Stomach smooth muscle (tissue), 2 donors: ENCODE results near the gene SEPTIN6.

Experiments
- H3K27ac ChIP-seq: one replicate; pipeline ENCODE4 v1.7.0; 2013; ENCODE audit warnings: mild to moderate bottlenecking, low read length, inconsistent platforms
- H3K27me3 ChIP-seq, 2 donors: one replicate each; pipeline ENCODE4 v1.7.0; 2013; ENCODE audit warnings: low read length in 2 of 2; ENCODE audit not compliant: insufficient read depth in 2 of 2, control insufficient read depth in 1 of 2
- H3K36me3 ChIP-seq, 2 donors: one replicate each; pipeline ENCODE4 v1.7.0; 2013; ENCODE audit warnings: low read length in 2 of 2; ENCODE audit not compliant: control insufficient read depth in 2 of 2, insufficient read depth in 2 of 2
- H3K4me1 ChIP-seq: one replicate; pipeline ENCODE4 v1.7.0; 2013; ENCODE audit warnings: low read length; ENCODE audit not compliant: control insufficient read depth, insufficient read depth
- H3K4me3 ChIP-seq, 2 donors: one replicate each; pipeline ENCODE4 v1.7.0; 2013; ENCODE audit warnings: low read length in 2 of 2
- H3K9ac ChIP-seq, 2 donors: one replicate each; pipeline ENCODE4 v1.7.0; 2013; ENCODE audit warnings: low read length in 2 of 2, mild to moderate bottlenecking in 1 of 2
- H3K9me3 ChIP-seq, 2 donors: one replicate each; pipeline ENCODE4 v1.7.0; 2013; ENCODE audit warnings: low read length in 2 of 2; ENCODE audit not compliant: control insufficient read depth in 2 of 2
- donor health status: healthy.
- donor health status: Pancreatic carcinoma.

The SEPTIN6 gene

DNA sequence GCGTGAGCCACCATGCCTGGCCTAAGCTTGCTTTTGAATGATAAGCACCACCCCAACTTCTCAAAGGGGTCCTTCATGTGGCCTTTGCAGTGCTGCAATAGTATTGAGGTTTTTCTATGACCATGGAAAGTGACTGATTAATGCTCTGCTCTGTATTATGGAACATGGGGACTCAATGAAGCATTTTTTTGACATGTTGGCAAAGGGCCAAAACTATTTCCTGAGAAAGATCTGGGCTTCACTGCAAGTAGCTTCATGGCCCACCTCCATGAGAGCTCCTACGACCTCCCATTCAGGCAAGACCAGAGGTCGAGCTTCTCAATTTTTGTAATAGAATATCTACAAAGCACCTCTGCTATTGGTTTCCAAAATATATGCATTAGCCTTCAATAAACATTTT, 16.7 kb upstream of the SEPTIN6 start:
- Histone ChIP-seq H3K4me1 (no peaks in the 10 kb centered on the region), H3K9me3 (no peaks in the 10 kb centered on the region), H3K27me3 (no peaks in the 10 kb centered on the region), H3K27ac (no peak overlapping the region), H3K36me3 (no peaks in the 10 kb centered on the region), H3K4me3 (no peak overlapping the region), H3K9ac (no peak overlapping the region)

DNA sequence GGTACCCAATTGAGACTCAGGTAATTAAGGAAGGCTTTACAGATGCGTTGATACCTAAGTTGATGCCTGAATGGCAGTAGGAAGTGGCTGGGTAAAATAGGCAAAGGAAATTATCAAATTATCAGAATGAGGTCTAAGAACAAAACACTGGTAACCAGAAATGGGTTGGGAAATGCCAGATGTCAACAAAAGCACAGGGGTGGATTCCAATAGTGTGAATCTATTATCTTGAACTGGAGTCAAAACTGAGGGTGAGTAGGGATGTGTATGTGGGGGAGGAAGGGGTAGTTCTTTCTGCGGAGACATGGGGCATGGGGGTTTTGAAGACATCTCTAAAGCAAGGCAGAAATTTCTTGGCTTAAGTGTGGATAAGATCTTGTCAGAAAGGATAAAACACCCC, 16.0 kb upstream of the SEPTIN6 start:
- no peak overlapping the region for H3K4me3 ChIP-seq
- no peak overlapping the region for H3K27ac ChIP-seq
- H3K27me3 ChIP-seq = no peaks in the 10 kb centered on the region
- no peak overlapping the region for H3K9ac ChIP-seq
- H3K9me3 ChIP-seq = no peaks in the 10 kb centered on the region
- no peaks in the 10 kb centered on the region for H3K36me3 ChIP-seq
- no peaks in the 10 kb centered on the region for H3K4me1 ChIP-seq

GRCh38 chrX:119706616-119707015, 13.6 kb upstream of the SEPTIN6 start:
- H3K36me3 ChIP-seq = no peaks in the 10 kb centered on the region
- no peak overlapping the region for H3K4me3 ChIP-seq
- H3K4me1 ChIP-seq = no peaks in the 10 kb centered on the region
- no peaks in the 10 kb centered on the region for H3K9me3 ChIP-seq
- no peaks in the 10 kb centered on the region for H3K27me3 ChIP-seq
- no peak overlapping the region for H3K9ac ChIP-seq
- H3K27ac ChIP-seq = no peak overlapping the region

DNA sequence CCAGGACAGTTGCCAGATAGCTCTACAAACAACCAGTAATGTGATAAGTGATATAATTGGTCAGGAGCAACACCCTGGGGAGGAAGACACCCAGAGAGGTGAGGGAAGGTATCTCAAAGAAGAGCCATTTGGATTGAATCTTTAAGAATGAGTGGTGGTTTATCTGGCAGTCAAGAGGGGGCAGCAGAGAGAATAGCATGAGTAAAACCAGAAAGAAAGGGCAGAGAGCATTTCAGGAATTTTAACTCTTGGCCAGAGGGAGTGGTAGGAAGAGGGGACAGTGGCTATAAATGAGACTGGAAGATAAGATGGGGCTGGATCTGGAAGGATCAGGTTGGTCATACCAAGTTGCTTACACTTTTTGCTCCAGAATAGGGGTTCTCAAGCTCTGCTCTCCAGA, 5.9 kb upstream of the SEPTIN6 start:
- Histone ChIP-seq H3K27me3 (no peaks in the 10 kb centered on the region), H3K36me3 (no peaks in the 10 kb centered on the region), H3K4me3 (no peak overlapping the region), H3K4me1 (peaks cover 6% of the 10 kb centered on the region), H3K27ac (no peak overlapping the region), H3K9me3 (no peaks in the 10 kb centered on the region), H3K9ac (no peak overlapping the region)

DNA sequence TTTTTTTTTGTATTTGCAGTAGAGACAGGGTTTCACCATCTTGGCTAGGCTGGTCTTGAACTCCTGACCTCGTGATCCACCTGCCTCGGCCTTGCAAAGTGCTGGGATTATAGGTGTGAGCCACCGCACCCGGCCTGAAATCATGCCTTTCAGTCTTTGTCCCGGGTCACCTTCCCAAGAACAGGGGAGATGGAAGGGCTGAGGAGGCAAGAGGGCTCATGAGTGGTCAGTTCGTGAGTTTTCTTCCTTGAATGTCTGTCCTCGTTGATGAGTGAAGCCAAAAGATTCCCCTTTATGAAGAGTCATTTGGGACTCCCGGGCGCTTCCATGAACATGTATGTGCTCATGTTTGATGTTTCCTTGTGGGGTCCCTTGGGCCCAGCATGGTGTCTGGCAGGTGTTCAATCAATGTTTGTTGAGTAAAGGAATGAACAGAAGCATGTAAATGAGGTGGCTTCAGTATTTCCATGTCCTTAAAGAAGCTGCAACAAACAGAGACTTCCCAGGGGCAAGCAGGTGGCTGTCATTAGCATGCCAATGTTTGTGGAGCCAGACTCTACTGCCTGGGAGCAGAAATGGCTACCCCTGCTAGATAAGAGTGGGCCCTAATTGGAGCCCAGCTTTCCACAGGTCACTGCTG, 3.4 kb upstream of the SEPTIN6 start:
- no peak overlapping the region for H3K9ac ChIP-seq
- peaks cover 9% of the 10 kb centered on the region for H3K4me1 ChIP-seq
- H3K9me3 ChIP-seq = no peaks in the 10 kb centered on the region
- no peaks in the 10 kb centered on the region for H3K36me3 ChIP-seq
- no peak overlapping the region for H3K4me3 ChIP-seq
- H3K27ac ChIP-seq = no peak overlapping the region
- no peaks in the 10 kb centered on the region for H3K27me3 ChIP-seq

- Histone ChIP-seq H3K36me3 (no peaks in the 10 kb centered on the region), H3K9me3 (no peaks in the 10 kb centered on the region), H3K27ac (no peak overlapping the region), H3K27me3 (no peaks in the 10 kb centered on the region), H3K4me1 (peaks cover 14% of the 10 kb centered on the region), H3K9ac (no peak overlapping the region), H3K4me3 (no peak overlapping the region)
These were observed 2.6 kb upstream of the SEPTIN6 start for GRCh38 chrX:119695535-119696050.

GRCh38 chrX:119694601-119695534, 1.9 kb upstream of the SEPTIN6 start:
- no peaks in the 10 kb centered on the region for H3K9me3 ChIP-seq
- peaks cover 14% of the 10 kb centered on the region for H3K4me1 ChIP-seq
- H3K4me3 ChIP-seq = no peak overlapping the region
- H3K9ac ChIP-seq = no peak overlapping the region
- H3K27ac ChIP-seq = peak overlapping the region; percentile 62
- no peaks in the 10 kb centered on the region for H3K36me3 ChIP-seq
- H3K27me3 ChIP-seq = no peaks in the 10 kb centered on the region

DNA sequence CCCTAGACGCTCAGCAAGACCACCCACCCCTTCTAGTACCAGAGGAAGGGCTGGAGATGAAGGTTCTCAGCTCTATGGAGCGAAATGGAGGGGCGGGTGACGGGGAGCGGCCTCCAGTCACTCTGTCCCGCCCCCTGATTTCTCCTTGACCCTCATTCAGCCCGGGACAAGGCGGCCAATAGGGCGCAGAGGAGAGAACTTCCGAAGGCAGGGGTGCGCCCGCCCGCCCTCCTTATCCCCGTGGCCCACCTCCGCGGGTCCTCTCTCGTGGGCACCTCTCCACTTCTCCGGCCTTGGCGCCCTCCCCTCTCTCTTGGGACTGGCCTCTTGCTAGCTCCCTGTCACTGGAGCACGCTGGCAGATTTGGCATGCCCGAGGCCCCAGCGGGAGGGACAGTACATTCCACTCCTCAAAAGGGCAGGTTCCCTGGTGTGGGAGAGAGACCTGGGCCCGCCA, 1.1 kb upstream of the SEPTIN6 start:
- H3K36me3 ChIP-seq = no peaks in the 10 kb centered on the region
- peak overlapping the region; percentile 54 to 76 for H3K4me3 ChIP-seq
- H3K9me3 ChIP-seq = no peaks in the 10 kb centered on the region
- peak overlapping the region; percentile 62 for H3K27ac ChIP-seq
- no peaks in the 10 kb centered on the region for H3K27me3 ChIP-seq
- H3K4me1 ChIP-seq = peaks cover 14% of the 10 kb centered on the region
- H3K9ac ChIP-seq = peak overlapping the region in 1 of 2 donors; percentile 36

DNA sequence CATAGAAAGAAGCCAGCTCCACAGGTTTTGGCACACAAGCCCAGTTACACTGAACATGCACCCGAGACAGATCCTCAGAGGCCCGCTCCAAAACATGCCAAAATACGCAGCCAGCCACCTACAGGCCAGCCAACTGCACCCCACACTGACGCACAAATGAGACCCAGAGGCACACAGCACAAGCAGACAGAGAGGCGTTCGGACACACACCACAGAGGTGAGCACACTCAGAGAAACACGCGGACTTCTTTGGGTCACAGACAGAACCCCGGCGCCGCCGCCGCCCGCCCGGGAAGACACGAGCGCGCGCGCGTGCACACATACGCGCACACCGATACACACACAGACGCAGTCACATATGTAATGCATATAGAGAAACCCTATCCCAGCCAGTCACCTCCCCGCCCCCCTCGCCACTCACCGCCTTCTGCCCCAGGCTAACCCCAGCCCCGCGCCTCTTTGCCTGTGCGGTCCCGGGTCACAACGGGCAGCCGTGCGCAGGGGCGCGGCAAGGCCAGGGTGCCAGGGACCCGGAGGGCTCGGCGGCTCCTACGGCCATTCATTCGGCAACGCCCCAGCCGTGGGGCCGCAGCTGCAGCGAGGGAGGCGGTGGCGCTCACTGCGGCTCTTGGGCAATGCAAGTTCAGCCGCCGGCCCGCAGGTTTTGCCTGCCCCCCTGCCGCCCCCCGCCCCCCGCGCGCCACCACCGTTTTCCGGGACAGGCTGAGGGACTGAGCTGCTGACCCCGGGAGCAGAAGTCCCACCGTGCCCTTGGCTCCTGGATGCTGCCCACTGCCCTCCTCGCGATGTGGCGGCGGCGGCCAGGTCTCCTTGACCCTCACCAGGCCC, 553 bp downstream of the SEPTIN6 start:
- H3K27me3 ChIP-seq = no peaks in the 10 kb centered on the region
- H3K4me1 ChIP-seq = peaks cover 16% of the 10 kb centered on the region
- no peaks in the 10 kb centered on the region for H3K9me3 ChIP-seq
- H3K36me3 ChIP-seq = no peaks in the 10 kb centered on the region
- peak overlapping the region; percentile 75 for H3K27ac ChIP-seq
- peak overlapping the region; percentile 65 to 76 for H3K4me3 ChIP-seq
- H3K9ac ChIP-seq = peak overlapping the region; percentile 51 to 69

DNA sequence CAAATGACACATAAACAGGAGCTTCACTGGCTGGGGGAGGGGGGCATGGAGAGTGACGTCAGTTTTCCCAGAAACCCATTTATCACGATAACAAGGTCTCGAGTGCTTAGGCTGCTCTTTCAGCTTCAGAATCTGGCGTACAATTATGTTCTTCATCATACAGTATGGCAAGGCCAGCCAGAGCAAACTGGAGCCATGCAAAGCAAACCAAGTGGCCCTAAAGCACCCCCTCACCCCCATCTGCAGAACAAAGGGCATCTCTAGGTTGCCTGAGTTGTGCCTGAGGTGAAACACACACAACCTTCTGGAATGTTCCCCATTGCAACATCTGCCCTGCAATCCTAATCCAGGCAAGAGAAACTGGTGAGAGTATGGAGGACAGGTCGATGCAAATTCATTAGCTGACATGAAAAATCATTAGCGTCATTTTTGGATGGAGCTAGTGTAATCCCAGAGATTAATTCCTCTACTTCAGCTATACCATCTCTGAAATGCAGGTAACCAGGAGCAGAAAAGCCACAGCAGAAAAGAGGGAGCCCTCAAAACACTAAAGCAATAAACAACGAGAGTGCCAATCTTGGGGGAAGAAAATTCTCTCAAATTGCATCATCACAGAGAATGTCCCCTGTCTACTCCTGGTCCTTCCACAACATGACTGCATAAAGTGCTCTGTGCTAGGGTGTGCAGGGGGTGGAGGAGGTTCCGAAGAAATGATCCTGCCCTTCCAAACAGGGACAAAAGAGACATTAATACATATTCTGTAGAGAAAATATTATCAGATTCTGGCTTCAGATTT, 1.8 kb downstream of the SEPTIN6 start:
- Histone ChIP-seq H3K9ac (peak overlapping the region; percentile 21 to 69), H3K9me3 (no peaks in the 10 kb centered on the region), H3K36me3 (no peaks in the 10 kb centered on the region), H3K27ac (peak overlapping the region; percentile 75), H3K4me1 (peaks cover 22% of the 10 kb centered on the region), H3K27me3 (no peaks in the 10 kb centered on the region), H3K4me3 (peak overlapping the region; percentile 65 to 76)
